ENCODE results near the gene KCTD8.

GRCh38 chr4:44326741-44327140 lies 121.9 kb downstream of the KCTD8 start:
- no peak for TF ChIP-seq SMC3 (conservative IDR thresholded peaks at IDR 0.05; ENCODE audit: poor library complexity)
- no peak for TF ChIP-seq TAF1 (IDR thresholded peaks at IDR 0.05; ENCODE audit: low read depth)
- no peak for TF ChIP-seq CTCF (IDR thresholded peaks at IDR 0.05; ENCODE audit: poor library complexity, severe bottlenecking)
- TF ChIP-seq EP300 (conservative IDR thresholded peaks at IDR 0.05; ENCODE audit: poor library complexity, severe bottlenecking) = no peak
- no peak for TF ChIP-seq MXI1 (conservative IDR thresholded peaks at IDR 0.05; ENCODE audit: poor library complexity, severe bottlenecking)
- no peak for TF ChIP-seq EZH2 (IDR thresholded peaks at IDR 0.05; ENCODE audit: borderline replicate concordance, insufficient read depth, low read length, poor library complexity, severe bottlenecking)
- TF ChIP-seq POLR2AphosphoS5 (IDR thresholded peaks at IDR 0.05) = no peak
- TF ChIP-seq RAD21 (conservative IDR thresholded peaks at IDR 0.05) = no peak
